Smooth muscle cell (in vitro differentiated cells): ENCODE results near the gene BAK1. TPM values are rescaled to one million over a fixed set of nuclear protein-coding genes. Genes with fewer than 3 reads are reported as not detected.

Source experiments
- DNase-seq: peaks from one replicate; lab custom pipeline; 2025; ENCODE audit not compliant: unreplicated experiment; lab: John Stamatoyannopoulos, UW
- H2AFZ ChIP-seq: fragments of 200-600 bp; sonication (generic); 2 replicates; pipeline ENCODE4 v1.6.0; 2016; ENCODE audit warnings: antibody characterized with exemption, low read depth, mild to moderate bottlenecking
- H3F3A ChIP-seq: fragments of 200-600 bp; sonication (generic); 2 replicates; pipeline ENCODE4 v1.6.0; 2017; ENCODE audit warnings: antibody characterized with exemption, low read depth
- H3K27ac ChIP-seq: fragments of 200-600 bp; sonication (generic); 2 replicates; pipeline ENCODE4 v1.5.1; 2016; ENCODE audit warnings: low read depth, mild to moderate bottlenecking
- H3K27me3 ChIP-seq: fragments of 200-600 bp; sonication (generic); 2 replicates; pipeline ENCODE4 v1.6.1; 2016; ENCODE audit warnings: low read depth, mild to moderate bottlenecking
- H3K36me3 ChIP-seq: fragments of 200-600 bp; sonication (generic); 2 replicates; pipeline ENCODE4 v1.5.1; 2016; ENCODE audit warnings: low read depth
- H3K4me1 ChIP-seq: fragments of 200-600 bp; sonication (generic); 2 replicates; pipeline ENCODE4 v1.5.1; 2016; ENCODE audit warnings: low read depth
- H3K4me2 ChIP-seq: fragments of 200-600 bp; sonication (generic); 2 replicates; pipeline ENCODE4 v1.6.0; 2016; ENCODE audit warnings: mild to moderate bottlenecking
- H3K4me3 ChIP-seq: fragments of 200-600 bp; sonication (generic); 2 replicates; pipeline ENCODE4 v1.5.1; 2016; ENCODE audit warnings: mild to moderate bottlenecking
- H3K79me2 ChIP-seq: fragments of 200-600 bp; sonication (generic); 2 replicates; pipeline ENCODE4 v1.6.0; 2016; ENCODE audit warnings: low read depth, mild to moderate bottlenecking
- H3K9ac ChIP-seq: fragments of 200-600 bp; sonication (generic); 2 replicates; pipeline ENCODE4 v1.6.0; 2016; ENCODE audit warnings: low read depth
- H3K9me3 ChIP-seq: fragments of 200-600 bp; sonication (generic); replicated peaks from 2 replicates; pipeline ENCODE4 v1.5.1; 2016; ENCODE audit warnings: low read depth
- H4K20me1 ChIP-seq: fragments of 200-600 bp; sonication (generic); 2 replicates; pipeline ENCODE4 v1.6.0; 2016; ENCODE audit warnings: low read depth
- WGBS: methylation state at CpG from one replicate; pipeline ENCODE4 v1.1.7; 2016; ENCODE audit warnings: low lambda C conversion rate; 5-methylcytosine and 5-hydroxymethylcytosine counted together
- polyA plus RNA-seq: library from polyadenylated mRNA; unstranded; fragments of >200 nt; fragmentation: Nextera tagmentation; extraction: Ambion mirVana; gene quantifications from 2 replicates; pipeline ENCODE4 v1.2.1, GENCODE V29; 2016
- total RNA-seq: library from RNA; depleted of rRNA; stranded (reverse); fragments of >200 nt; gene quantifications from 2 replicates; pipeline ENCODE4 v1.2.3, GENCODE V29; 2014
- TF ChIP-seq, protein P1 (sequence below): fragments of 200-600 bp; sonication (generic); IDR thresholded peaks from 2 replicates; pipeline ENCODE4 v1.5.1; 2017; ENCODE audit warnings: borderline replicate concordance, mild to moderate bottlenecking, antibody characterized with exemption; ENCODE audit not compliant: insufficient read depth, poor library complexity, severe bottlenecking

BAK1 gene
- total and polyA plus RNA-seq, 2 experiments from 2014 or later = 23.6 to 50.4 TPM

DNA sequence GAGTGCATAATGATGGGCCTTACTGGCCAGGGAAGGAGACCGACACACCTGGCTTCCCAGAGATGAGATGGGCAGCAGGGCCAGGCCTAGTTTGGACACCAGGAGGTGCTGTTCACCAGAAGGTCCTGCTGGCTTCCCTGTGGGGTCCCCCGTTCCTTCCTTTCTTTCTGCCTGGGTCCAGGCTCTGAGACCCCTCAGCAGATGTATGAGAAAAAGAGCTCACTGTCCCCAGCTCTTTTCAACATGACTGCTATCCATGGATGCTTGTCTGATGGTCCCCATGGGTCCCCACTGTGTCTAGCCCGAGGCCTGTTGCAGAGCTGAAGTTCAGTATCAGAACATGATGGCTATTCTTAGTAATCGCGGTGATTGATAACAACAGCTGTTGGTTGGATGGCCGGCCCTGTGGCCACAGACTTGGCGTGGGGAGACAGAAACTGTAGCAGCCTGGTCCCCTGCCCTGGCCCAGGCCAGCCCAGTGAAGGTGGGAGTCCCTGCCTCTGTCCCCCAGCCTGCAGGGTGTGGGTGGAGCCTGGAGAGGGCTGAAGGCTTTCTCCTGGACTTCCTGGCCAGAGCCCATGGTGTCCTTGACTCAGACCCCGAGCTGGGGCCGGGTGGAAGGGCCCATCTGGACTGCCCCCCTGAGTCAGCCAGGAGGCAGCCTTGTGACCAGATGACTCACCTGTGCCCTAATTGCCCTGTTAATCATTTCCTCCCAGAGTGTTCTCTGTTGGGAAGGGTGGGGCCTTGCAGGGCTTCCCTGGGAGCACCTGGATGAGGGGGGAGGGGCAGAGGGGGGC lies 9.9 kb upstream of the BAK1 start:
- H2AFZ ChIP-seq = peak overlapping the region; percentile 57
- TF ChIP-seq, protein P1, sequence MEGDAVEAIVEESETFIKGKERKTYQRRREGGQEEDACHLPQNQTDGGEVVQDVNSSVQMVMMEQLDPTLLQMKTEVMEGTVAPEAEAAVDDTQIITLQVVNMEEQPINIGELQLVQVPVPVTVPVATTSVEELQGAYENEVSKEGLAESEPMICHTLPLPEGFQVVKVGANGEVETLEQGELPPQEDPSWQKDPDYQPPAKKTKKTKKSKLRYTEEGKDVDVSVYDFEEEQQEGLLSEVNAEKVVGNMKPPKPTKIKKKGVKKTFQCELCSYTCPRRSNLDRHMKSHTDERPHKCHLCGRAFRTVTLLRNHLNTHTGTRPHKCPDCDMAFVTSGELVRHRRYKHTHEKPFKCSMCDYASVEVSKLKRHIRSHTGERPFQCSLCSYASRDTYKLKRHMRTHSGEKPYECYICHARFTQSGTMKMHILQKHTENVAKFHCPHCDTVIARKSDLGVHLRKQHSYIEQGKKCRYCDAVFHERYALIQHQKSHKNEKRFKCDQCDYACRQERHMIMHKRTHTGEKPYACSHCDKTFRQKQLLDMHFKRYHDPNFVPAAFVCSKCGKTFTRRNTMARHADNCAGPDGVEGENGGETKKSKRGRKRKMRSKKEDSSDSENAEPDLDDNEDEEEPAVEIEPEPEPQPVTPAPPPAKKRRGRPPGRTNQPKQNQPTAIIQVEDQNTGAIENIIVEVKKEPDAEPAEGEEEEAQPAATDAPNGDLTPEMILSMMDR = peak; percentile 78

DNA sequence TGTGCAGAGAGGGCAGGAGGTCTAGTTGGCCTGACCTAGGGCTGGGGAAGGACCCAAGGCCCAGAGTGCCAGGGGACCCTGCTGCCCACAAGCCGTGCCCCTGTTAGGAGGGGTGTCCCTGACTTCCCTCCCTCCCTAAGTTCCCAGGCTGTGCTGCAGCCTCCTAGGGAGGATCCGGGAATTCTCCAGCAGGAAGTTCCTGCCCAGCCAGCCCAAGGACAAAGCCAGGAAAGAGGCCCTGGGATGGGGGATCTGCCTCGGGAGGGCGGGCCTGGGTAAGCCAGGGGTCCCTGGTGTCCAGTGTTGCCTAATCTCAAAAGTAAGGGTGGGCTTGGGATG lies 9.3 kb upstream of the BAK1 start:
- Histone ChIP-seq H2AFZ (no peak overlapping the region), H3K4me2 (no peak overlapping the region)

More for the DNA sequence above, 9.9 kb upstream of the BAK1 start:
- Histone ChIP-seq H3K4me3 (no peak overlapping the region), H3K9me3 (no peaks in the 10 kb centered on the region), H4K20me1 (no peaks in the 10 kb centered on the region), H3K79me2 (no peaks in the 10 kb centered on the region), H3K4me2 (peak overlapping the region; percentile 69), H3K4me1 (peaks cover 9% of the 10 kb centered on the region), H3F3A (no peaks in the 10 kb centered on the region), H3K9ac (peak overlapping the region; percentile 79), H3K36me3 (no peaks in the 10 kb centered on the region), H3K27ac (peak overlapping the region; percentile 91), H3K27me3 (no peaks in the 10 kb centered on the region)
- 34% methylated on average over 9 of the region's 9 CpGs for WGBS
- DNase-seq = peak; percentile 26

DNA sequence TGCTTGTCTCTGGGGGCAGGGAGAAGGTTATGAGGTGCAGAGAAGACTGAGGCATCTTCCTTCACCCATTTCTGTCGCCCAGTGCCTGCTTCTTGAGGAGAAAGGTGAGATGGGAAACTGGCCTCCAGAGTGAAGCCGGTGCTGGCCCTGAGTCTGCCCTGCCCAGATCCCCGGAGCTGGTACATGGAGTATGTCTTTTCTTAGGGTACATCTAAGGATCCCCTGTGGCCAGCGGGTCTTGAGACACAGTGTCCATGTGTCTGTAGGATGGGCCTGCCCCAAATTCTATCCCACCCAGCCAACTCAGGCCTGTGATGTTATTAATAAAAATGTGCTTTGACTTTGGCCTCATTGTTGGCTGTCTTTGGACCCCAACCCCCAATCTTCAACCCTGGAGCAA lies 8.8 kb upstream of the BAK1 start:
- no peak overlapping the region for H3K9ac ChIP-seq
- H3K27me3 ChIP-seq = no peaks in the 10 kb centered on the region
- H3F3A ChIP-seq = no peaks in the 10 kb centered on the region
- H3K9me3 ChIP-seq = no peaks in the 10 kb centered on the region
- no peaks in the 10 kb centered on the region for H3K79me2 ChIP-seq
- H3K4me1 ChIP-seq = peaks cover 9% of the 10 kb centered on the region
- no peak for DNase-seq
- H3K36me3 ChIP-seq = no peaks in the 10 kb centered on the region
- WGBS = 92% methylated on average over 4 of the region's 4 CpGs
- TF ChIP-seq, protein P1 = no peak
- H3K4me2 ChIP-seq = no peak overlapping the region
- H3K4me3 ChIP-seq = no peak overlapping the region
- no peak overlapping the region for H2AFZ ChIP-seq
- H4K20me1 ChIP-seq = no peaks in the 10 kb centered on the region
- H3K27ac ChIP-seq = no peak overlapping the region

More for the DNA sequence above, 9.3 kb upstream of the BAK1 start:
- TF ChIP-seq, protein P1 = no peak
- Histone ChIP-seq H3K9me3 (no peaks in the 10 kb centered on the region), H3K36me3 (no peaks in the 10 kb centered on the region), H3K4me1 (peaks cover 9% of the 10 kb centered on the region), H4K20me1 (no peaks in the 10 kb centered on the region), H3K27ac (no peak overlapping the region), H3F3A (no peaks in the 10 kb centered on the region), H3K9ac (no peak overlapping the region), H3K79me2 (no peaks in the 10 kb centered on the region), H3K27me3 (no peaks in the 10 kb centered on the region), H3K4me3 (no peak overlapping the region)
- WGBS = 52% methylated on average over 4 of the region's 4 CpGs
- no peak for DNase-seq

DNA sequence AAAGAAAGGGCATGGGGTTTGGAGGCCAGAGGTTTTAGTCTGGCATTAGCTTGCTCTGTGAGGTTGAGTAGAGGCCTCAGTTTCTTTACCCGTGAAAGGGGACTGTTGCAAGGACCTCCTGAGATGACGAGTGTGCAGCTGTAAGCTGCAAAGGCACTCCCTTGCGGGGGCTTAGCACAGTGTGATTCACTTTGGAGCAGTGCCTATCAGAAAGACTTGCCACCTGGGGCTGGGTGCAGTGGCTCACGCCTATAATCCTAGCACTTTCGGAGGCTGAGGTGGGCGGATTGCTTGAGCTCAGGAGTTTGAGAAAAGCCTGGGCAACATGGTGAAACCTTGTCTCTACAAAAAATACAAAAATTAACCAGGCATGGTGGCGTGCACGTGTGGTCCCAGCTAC lies 7.5 kb upstream of the BAK1 start:
- no peaks in the 10 kb centered on the region for H3K36me3 ChIP-seq
- TF ChIP-seq, protein P1 = no peak
- no peaks in the 10 kb centered on the region for H4K20me1 ChIP-seq
- no peak overlapping the region for H3K27ac ChIP-seq
- no peak overlapping the region for H3K4me3 ChIP-seq
- H3K27me3 ChIP-seq = no peaks in the 10 kb centered on the region
- H3K79me2 ChIP-seq = no peaks in the 10 kb centered on the region
- H3K9ac ChIP-seq = no peak overlapping the region
- no peak overlapping the region for H3K4me2 ChIP-seq
- no peak overlapping the region for H2AFZ ChIP-seq
- H3K4me1 ChIP-seq = peaks cover 9% of the 10 kb centered on the region
- no peaks in the 10 kb centered on the region for H3K9me3 ChIP-seq
- WGBS = 86% methylated on average over 8 of the region's 8 CpGs
- no peak for DNase-seq
- H3F3A ChIP-seq = no peaks in the 10 kb centered on the region
